HEK293T (cell line): ENCODE results near the gene TEPSIN.

Source experiments
- ARNT ChIP-seq: fragments of 450-650 bp; IDR thresholded peaks from 2 replicates; pipeline ENCODE4 v1.6.1; 2017; ENCODE audit warnings: mild to moderate bottlenecking
- BHLHE40 ChIP-seq: fragments of 450-650 bp; IDR thresholded peaks from 2 replicates; pipeline ENCODE4 v1.6.1; 2016; ENCODE audit warnings: mild to moderate bottlenecking, moderate library complexity, borderline replicate concordance
- ELF4 ChIP-seq: fragments of 450-650 bp; IDR thresholded peaks from 2 replicates; pipeline ENCODE4 v1.6.1; 2017; ENCODE audit warnings: antibody characterized with exemption
- FOXA1 ChIP-seq: fragments of 450-650 bp; IDR thresholded peaks from 2 replicates; pipeline ENCODE4 v1.6.1; 2016; ENCODE audit warnings: mild to moderate bottlenecking
- FOXK2 ChIP-seq: fragments of 450-650 bp; IDR thresholded peaks from 2 replicates; pipeline ENCODE4 v1.6.1; 2016; ENCODE audit warnings: mild to moderate bottlenecking
- FOXM1 ChIP-seq: fragments of 450-650 bp; IDR thresholded peaks from 2 replicates; pipeline ENCODE4 v1.6.1; 2017; ENCODE audit warnings: mild to moderate bottlenecking, borderline replicate concordance
- HDGF ChIP-seq: fragments of 450-650 bp; IDR thresholded peaks from 2 replicates; pipeline ENCODE4 v1.6.1; 2017; ENCODE audit warnings: antibody characterized with exemption, borderline replicate concordance
- LEF1 ChIP-seq: fragments of 450-650 bp; IDR thresholded peaks from 2 replicates; pipeline ENCODE4 v1.6.1; 2017; ENCODE audit warnings: mild to moderate bottlenecking, borderline replicate concordance
- NFRKB ChIP-seq: fragments of 450-650 bp; IDR thresholded peaks from 2 replicates; pipeline ENCODE4 v1.6.1; 2016; ENCODE audit warnings: mild to moderate bottlenecking, moderate library complexity
- PKNOX1 ChIP-seq: fragments of 450-650 bp; IDR thresholded peaks from 2 replicates; pipeline ENCODE4 v1.6.1; 2016
- SP1 ChIP-seq: fragments of 450-650 bp; IDR thresholded peaks from 2 replicates; pipeline ENCODE4 v1.6.1; 2017
- SUZ12 ChIP-seq: fragments of 450-650 bp; IDR thresholded peaks from 2 replicates; pipeline ENCODE4 v1.6.1; 2016; ENCODE audit warnings: mild to moderate bottlenecking
- TARDBP ChIP-seq: fragments of 450-650 bp; IDR thresholded peaks from 2 replicates; pipeline ENCODE4 v1.6.1; 2016
- ZNF384 ChIP-seq: fragments of 450-650 bp; IDR thresholded peaks from 2 replicates; pipeline ENCODE4 v1.6.1; 2016

DNA sequence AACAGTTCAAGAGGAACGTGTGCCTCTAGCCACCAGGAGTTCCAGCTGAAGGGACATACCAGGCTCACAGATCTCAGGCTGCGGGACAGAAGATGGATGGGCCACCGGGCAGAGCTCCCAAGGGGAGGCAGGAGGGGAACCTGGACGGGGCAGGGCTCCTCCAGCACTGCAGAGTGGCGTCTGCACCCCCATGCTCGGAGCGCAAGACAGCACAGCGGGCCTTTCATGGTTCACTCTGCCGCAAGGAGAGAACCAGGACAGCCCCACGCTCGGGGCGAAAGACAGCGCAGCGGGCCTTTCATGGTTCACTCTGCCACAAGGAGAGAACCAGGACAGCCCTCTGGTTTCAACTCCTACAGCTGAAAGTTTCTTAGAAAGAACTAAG, 35.6 kb upstream of the TEPSIN start:
- TF ChIP-seq PKNOX1 = no peak
- TF ChIP-seq NFRKB = no peak
- TF ChIP-seq SUZ12 = no peak
- TF ChIP-seq SP1 = no peak
- TF ChIP-seq TARDBP = no peak
- no peak for TF ChIP-seq FOXM1
- TF ChIP-seq FOXA1 = no peak
- TF ChIP-seq FOXK2 = no peak
- TF ChIP-seq BHLHE40 = no peak
- TF ChIP-seq ZNF384 = no peak
- TF ChIP-seq ARNT = no peak
- no peak for TF ChIP-seq ELF4
- TF ChIP-seq HDGF = no peak
- no peak for TF ChIP-seq LEF1
